IMR-90 (cell line): ENCODE results near the gene ZNF468. TPM values are rescaled to one million over a fixed set of nuclear protein-coding genes. Genes with fewer than 3 reads are reported as not detected.

Experiments used
- ATAC-seq: fragments of 200-7000 bp; cut with Tn5 transposase; 2 replicates; pipeline ENCODE4 v1.9.1; 2020; ENCODE audit warnings: low read depth, mild to moderate bottlenecking, moderate library complexity
- BruUV-seq: library from RNA; stranded (reverse); fragments of 400-500 nt; replicated peaks from 2 replicates; lab custom pipeline; 2021; lab: Mats Ljungman, UMichigan
- CTCF ChIA-PET: fragments of 300-600 bp; formaldehyde crosslinking; extraction: SDS; loops from one replicate; lab custom pipeline; 2021; ENCODE audit warnings: antibody characterized with exemption; lab: Yijun Ruan, JAX
- POLR2A ChIA-PET: fragments of 300-600 bp; sonication (Branson Sonifier 250); formaldehyde crosslinking; loops from one replicate; lab custom pipeline; 2022; ENCODE audit warnings: antibody characterized with exemption; ENCODE audit not compliant: unreplicated experiment; lab: Charles Lee
- DNase-seq: peaks from one replicate; pipeline ENCODE4 v3.0.0; 2013
- H2AFZ ChIP-seq: replicated peaks from 2 replicates; pipeline ENCODE3; 2013; ENCODE audit warnings: low read length, mild to moderate bottlenecking; ENCODE audit not compliant: poor library complexity
- H2AK5ac ChIP-seq: 2 replicates; pipeline ENCODE4 v1.6.1; 2013; ENCODE audit warnings: low read depth, low read length, inconsistent platforms
- H2AK9ac ChIP-seq: replicated peaks from 2 replicates; pipeline ENCODE3; 2013; ENCODE audit warnings: mild to moderate bottlenecking, low read depth, low read length, moderate library complexity; ENCODE audit not compliant: poor library complexity
- H2BK120ac ChIP-seq: 2 replicates; pipeline ENCODE4 v1.6.1; 2013; ENCODE audit warnings: low read depth, low read length, inconsistent platforms
- H2BK15ac ChIP-seq: 3 replicates; pipeline ENCODE4 v1.6.1; 2013; ENCODE audit warnings: low read depth, low read length, inconsistent platforms
- H2BK20ac ChIP-seq: 2 replicates; pipeline ENCODE4 v1.6.1; 2013; ENCODE audit warnings: low read depth, mild to moderate bottlenecking, inconsistent platforms, low read length, moderate library complexity
- H2BK5ac ChIP-seq: 2 replicates; pipeline ENCODE4 v1.6.1; 2013; ENCODE audit warnings: mild to moderate bottlenecking, low read depth, low read length, inconsistent platforms; ENCODE audit not compliant: poor library complexity, severe bottlenecking
- H3K14ac ChIP-seq: replicated peaks from 2 replicates; pipeline ENCODE4 v1.6.1; 2013; ENCODE audit warnings: low read depth, low read length, inconsistent platforms
- H3K18ac ChIP-seq: 2 replicates; pipeline ENCODE4 v1.6.1; 2013; ENCODE audit warnings: low read depth, low read length, control low read depth
- H3K23ac ChIP-seq: 2 replicates; pipeline ENCODE4 v1.6.1; 2013; ENCODE audit warnings: low read depth, low read length, inconsistent platforms
- H3K27ac ChIP-seq: 2 replicates; pipeline ENCODE4 v1.5.1; 2013; ENCODE audit warnings: mild to moderate bottlenecking, control low read depth, low read length; ENCODE audit not compliant: insufficient read depth
- H3K27me3 ChIP-seq: 2 replicates; pipeline ENCODE4 v1.6.1; 2013; ENCODE audit warnings: low read length; ENCODE audit not compliant: control insufficient read depth, insufficient read depth
- H3K36me3 ChIP-seq: 2 replicates; pipeline ENCODE4 v1.6.1; 2013; ENCODE audit warnings: low read length, mixed read lengths; ENCODE audit not compliant: control insufficient read depth, insufficient read depth
- H3K4ac ChIP-seq: 2 replicates; pipeline ENCODE4 v1.6.1; 2013; ENCODE audit warnings: low read depth, low read length, inconsistent platforms
- H3K4me1 ChIP-seq: 2 replicates; pipeline ENCODE4 v1.6.1; 2013; ENCODE audit warnings: low read length, mixed read lengths; ENCODE audit not compliant: control insufficient read depth, insufficient read depth
- H3K4me2 ChIP-seq: 2 replicates; pipeline ENCODE4 v1.6.1; 2013; ENCODE audit warnings: low read depth, mild to moderate bottlenecking, control low read depth, low read length, moderate library complexity
- H3K4me3 ChIP-seq: 2 replicates; pipeline ENCODE4 v1.5.1; 2013; ENCODE audit warnings: low read depth, mild to moderate bottlenecking, control low read depth, low read length, moderate library complexity; ENCODE audit not compliant: insufficient read depth
- H3K56ac ChIP-seq: 2 replicates; pipeline ENCODE4 v1.6.1; 2013; ENCODE audit warnings: low read length, inconsistent platforms; ENCODE audit not compliant: insufficient read depth; ENCODE audit errors: extremely low read depth
- H3K79me1 ChIP-seq, 2 experiments: 2 replicates each; pipeline ENCODE4 v1.6.1; 2013; ENCODE audit warnings: low read length in 2 of 2, inconsistent platforms in 1 of 2, low read depth in 1 of 2
- H3K9ac ChIP-seq: 2 replicates; pipeline ENCODE4 v1.6.1; 2013; ENCODE audit warnings: low read depth, low read length, control low read depth
- H3K9me1 ChIP-seq: 2 replicates; pipeline ENCODE4 v1.6.1; 2013; ENCODE audit warnings: low read length, inconsistent platforms; ENCODE audit not compliant: insufficient read depth
- H3K9me3 ChIP-seq: 2 replicates; pipeline ENCODE4 v1.6.1; 2013; ENCODE audit warnings: low read length; ENCODE audit not compliant: control insufficient read depth, insufficient read depth
- H4K20me1 ChIP-seq: 2 replicates; pipeline ENCODE4 v1.6.1; 2013; ENCODE audit warnings: low read length, inconsistent platforms; ENCODE audit not compliant: insufficient read depth
- H4K5ac ChIP-seq: 2 replicates; pipeline ENCODE4 v1.6.1; 2013; ENCODE audit warnings: mild to moderate bottlenecking, low read depth, low read length, control low read depth
- H4K8ac ChIP-seq, 2 experiments: 2 replicates each; pipeline ENCODE4 v1.6.1; 2013; ENCODE audit warnings: low read depth in 2 of 2, low read length in 2 of 2, control low read depth in 1 of 2, inconsistent platforms in 1 of 2
- H4K91ac ChIP-seq: 2 replicates; pipeline ENCODE4 v1.6.1; 2013; ENCODE audit warnings: low read depth, low read length, inconsistent platforms; ENCODE audit not compliant: insufficient read depth
- BHLHE40 ChIP-seq: fragments of 150-350 bp; IDR thresholded peaks from 2 replicates; pipeline ENCODE4 v1.6.1; 2016; ENCODE audit warnings: mild to moderate bottlenecking, low read depth, low read length
- MAZ ChIP-seq: IDR thresholded peaks from 2 replicates; pipeline ENCODE4 v1.6.1; 2012; ENCODE audit warnings: low read depth, mild to moderate bottlenecking, low read length, improper control_type of control experiment, moderate library complexity, borderline replicate concordance
- POLR2A ChIP-seq: IDR thresholded peaks from 2 replicates; pipeline ENCODE4 v1.6.1; 2012; ENCODE audit warnings: mild to moderate bottlenecking, low read depth, low read length
- RFX5 ChIP-seq: IDR thresholded peaks from 2 replicates; pipeline ENCODE4 v1.8.0; 2012; ENCODE audit warnings: low read depth, mild to moderate bottlenecking, low read length, moderate library complexity
- WGBS, 2 experiments: methylation state at CpG; one replicate each; pipeline versions ENCODE4 v1.1.5 to v1.1.7; 2013; ENCODE audit warnings: missing lambda C conversion rate in 2 of 2; ENCODE audit not compliant: insufficient read length in 1 of 2; ENCODE audit errors: extremely low coverage in 2 of 2; 5-methylcytosine and 5-hydroxymethylcytosine counted together
- dilution Hi-C: fragments of 300-500 bp; cut with HindIII; formaldehyde crosslinking; loops from one replicate; pipeline ENCODE4 v1.14.3; 2018; ENCODE audit warnings: low sequenced_read_pairs; ENCODE audit not compliant: unreplicated experiment
- in situ Hi-C: fragments of 300-500 bp; cut with MboI; formaldehyde crosslinking; loops from 3 replicates; pipeline ENCODE4 v1.14.3; 2019; ENCODE audit warnings: low sequenced_read_pairs, inconsistent platforms, mixed read lengths
- intact Hi-C: fragments of 100-400 bp; cut with micrococcal nuclease; formaldehyde crosslinking; loops from 2 replicates; pipeline ENCODE4 v1.10.0; 2022
- polyA plus RNA-seq, 3 experiments: library from polyadenylated mRNA; depleted of rRNA; stranded (reverse); fragments of >200 nt; gene quantifications; 2 replicates each; pipeline ENCODE4 v1.2.3, GENCODE V29; 2012; ENCODE audit warnings: low replicate concordance in 1 of 3
- total RNA-seq: library from RNA; depleted of rRNA; stranded (reverse); fragments of >200 nt; gene quantifications from 2 replicates; pipeline ENCODE4 v1.2.3, GENCODE V29; 2012

Gene ZNF468
- total and polyA plus RNA-seq, 2 of the 4 experiments (the other 2 are of a cell fraction) = 6.2 to 20.1 TPM

- TSS peak; percentile 59 for BruUV-seq
- Histone ChIP-seq H4K91ac (peak within 1 kb of the TSS; percentile 43), H3K36me3 (no peaks in the 10 kb centered on the region; the same call in 1 of the 2 replicates), H4K20me1 (no peaks in the 10 kb centered on the region), H3K9me1 (no peaks in the 10 kb centered on the region), H4K5ac (peak within 1 kb of the TSS; percentile 90), H3K4me2 (peak within 1 kb of the TSS; percentile 89), H3K23ac (peak within 1 kb of the TSS; percentile 74), H4K8ac (peak within 1 kb of the TSS; percentile 77 to 92), H3K4me1 (0 out of 2 replicates have a peak, but pooled peaks cover 2% of the 10 kb centered on the region), H3K14ac (peak within 1 kb of the TSS; percentile 64), H3K4me3 (peak within 1 kb of the TSS; percentile 78), H2BK120ac (no peak within 1 kb of the TSS), H3K9me3 (no peaks in the 10 kb centered on the region), H3K27ac (peak within 1 kb of the TSS; percentile 89), H3K4ac (peak within 1 kb of the TSS; percentile 49; the same call in 1 of the 2 replicates), H3K79me1 (peaks cover 7 to 11% of the 10 kb centered on the region in 2 experiments), H3K56ac (peak within 1 kb of the TSS; percentile 63), H2BK5ac (peak within 1 kb of the TSS; percentile 28), H3K27me3 (no peaks in the 10 kb centered on the region), H2BK20ac (no peak within 1 kb of the TSS), H3K18ac (peak within 1 kb of the TSS; percentile 17), H2AFZ (peak within 1 kb of the TSS; percentile 96), H2BK15ac (no peak within 1 kb of the TSS), H2AK5ac (peak within 1 kb of the TSS; percentile 71; the same call in 1 of the 2 replicates), H2AK9ac (peak within 1 kb of the TSS; percentile 63), H3K9ac (peak within 1 kb of the TSS; percentile 77)
- WGBS, 2 experiments = 0% methylated on average over 18 of the region's 56 CpGs; no CpG with 5 or more reads in 1 of the 2 experiments
- peak; percentile 34; the same call in 1 of the 2 replicates for TF ChIP-seq BHLHE40
- TF ChIP-seq MAZ = 0 out of 2 replicates have a peak, but pooled peaks have one; percentile 35
- peak; percentile 61; the same call in 1 of the 2 replicates for TF ChIP-seq POLR2A
- TF ChIP-seq RFX5 = no peak
- dilution Hi-C loops (no loop called here), intact Hi-C loops (loop anchor here (2.0 kb wide), 1 partner anchor 205 kb away; the partner anchor contains the start of gene ZNF160), in situ Hi-C loops (no loop called here)
- DNase-seq (peak; percentile 87), ATAC-seq (peak; percentile 100)
- ChIA-PET CTCF (no interaction called here), POLR2A (no interaction called here)
Observed at GRCh38 chr19:52897138-52897935, 39.9 kb upstream of the ZNF468 start, which contains the start of gene ZNF320. Gene ZNF320, minus strand, starts transcription at chr19:52897635. Its CDS starts 7,380 bp downstream, at chr19:52890255.
